Left lung (tissue), 10 donors: ENCODE data around the gene PCSK2. TPM values are rescaled to one million over a fixed set of nuclear protein-coding genes. Genes with fewer than 3 reads are reported as not detected.

Experiments
- ATAC-seq: fragments of 200-7000 bp; cut with Tn5 transposase; one replicate; pipeline ENCODE4 v1.9.1; 2020; ENCODE audit warnings: moderate library complexity
- DNase-seq, 4 donors: peaks; one replicate each; pipeline ENCODE4 v3.0.0-alpha.2; 2013 to 2020
- H3K27ac ChIP-seq, 2 donors: fragments of 200-600 bp; sonication (generic) in 1 of 2; one replicate each; pipeline versions ENCODE4 v1.5.0 to v1.8.0; 2020 to 2021
- H3K27me3 ChIP-seq, 2 donors: fragments of 200-600 bp; sonication (generic) in 1 of 2; one replicate each; pipeline versions ENCODE4 v1.5.0 to v1.8.0; 2020 to 2021
- H3K36me3 ChIP-seq, 2 donors: fragments of 200-600 bp; sonication (generic) in 1 of 2; one replicate each; pipeline versions ENCODE4 v1.5.0 to v1.8.0; 2020 to 2021
- H3K4me1 ChIP-seq, 2 donors: fragments of 200-600 bp; one replicate each; pipeline ENCODE4 v1.8.0; 2021
- H3K4me3 ChIP-seq, 2 donors: fragments of 200-600 bp; sonication (generic) in 1 of 2; one replicate each; pipeline versions ENCODE4 v1.5.0 to v1.8.0; 2020 to 2021; ENCODE audit warnings: mild to moderate bottlenecking in 1 of 2
- H3K9me3 ChIP-seq, 2 donors: fragments of 200-600 bp; sonication (generic) in 1 of 2; one replicate each; pipeline versions ENCODE4 v1.5.0 to v1.8.0; 2020 to 2021
- intact Hi-C, 2 donors: fragments of 100-400 bp; cut with DNase I; formaldehyde crosslinking; loops; one replicate each; pipeline versions ENCODE4 v1.11.2 to v1.14.2; 2022
- polyA plus RNA-seq, 6 donors: library from polyadenylated mRNA; unstranded; fragments of 120-200 nt; gene quantifications; one replicate each; pipeline ENCODE4 v1.2.1, GENCODE V29; 2013; ENCODE audit not compliant: insufficient read length in 6 of 6
- total RNA-seq, 2 donors: library from RNA; stranded (reverse); fragmentation: NEBNext Ultra II Directional; extraction: Animal tissue kit (Norgen Biotek cat#: 25700); gene quantifications; one replicate each; pipeline ENCODE4 v1.2.1, GENCODE V29; 2021
- TF ChIP-seq, protein P1 (sequence below), 2 donors: fragments of 200-600 bp; sonication (generic) in 1 of 2; IDR thresholded peaks; one replicate each; pipeline versions ENCODE4 v1.5.0 to v1.8.0; 2021; ENCODE audit warnings: antibody characterized with exemption in 2 of 2
- donor health status: DM: no; HTN: yes; CAD: no.
- donor health status: DM: no; HTN: no; CAD: no.

PCSK2 gene
- total and polyA plus RNA-seq, 8 donors: 0.32 to 33.4 (median 0.65) TPM

DNA sequence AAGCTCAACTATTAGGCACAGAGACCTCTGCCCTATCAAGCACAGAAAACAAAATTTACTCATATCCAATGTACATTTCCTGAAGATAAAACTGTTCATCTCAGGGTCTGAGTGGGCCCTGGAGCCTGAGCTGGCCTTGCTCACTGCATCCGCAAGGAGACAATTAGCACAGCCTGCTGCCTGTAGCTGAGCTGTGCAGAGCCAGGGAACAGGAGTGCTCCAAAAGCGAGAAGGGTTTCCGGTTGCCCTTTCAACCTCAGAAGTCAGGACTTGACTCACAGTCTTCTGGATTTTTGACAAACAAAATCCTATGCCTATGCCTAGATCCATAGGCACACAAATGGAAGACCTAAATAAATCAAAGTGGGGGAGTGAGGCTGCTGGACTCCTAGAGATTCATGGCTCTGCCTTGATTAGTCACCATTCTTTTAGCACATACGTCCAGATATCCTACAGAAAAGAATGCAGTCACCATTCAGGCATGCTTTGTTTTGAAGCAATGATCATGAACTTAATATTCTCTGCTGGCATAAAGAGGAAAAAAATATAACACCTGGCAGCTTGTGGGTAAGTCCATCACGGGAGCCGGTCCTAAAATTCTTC is 230.8 kb downstream of the PCSK2 start:
- no peak overlapping the region for H3K27ac ChIP-seq
- H3K36me3 ChIP-seq: no peaks in the 10 kb centered on the region
- ATAC-seq (no peak), DNase-seq (no peak)
- TF ChIP-seq, protein P1, sequence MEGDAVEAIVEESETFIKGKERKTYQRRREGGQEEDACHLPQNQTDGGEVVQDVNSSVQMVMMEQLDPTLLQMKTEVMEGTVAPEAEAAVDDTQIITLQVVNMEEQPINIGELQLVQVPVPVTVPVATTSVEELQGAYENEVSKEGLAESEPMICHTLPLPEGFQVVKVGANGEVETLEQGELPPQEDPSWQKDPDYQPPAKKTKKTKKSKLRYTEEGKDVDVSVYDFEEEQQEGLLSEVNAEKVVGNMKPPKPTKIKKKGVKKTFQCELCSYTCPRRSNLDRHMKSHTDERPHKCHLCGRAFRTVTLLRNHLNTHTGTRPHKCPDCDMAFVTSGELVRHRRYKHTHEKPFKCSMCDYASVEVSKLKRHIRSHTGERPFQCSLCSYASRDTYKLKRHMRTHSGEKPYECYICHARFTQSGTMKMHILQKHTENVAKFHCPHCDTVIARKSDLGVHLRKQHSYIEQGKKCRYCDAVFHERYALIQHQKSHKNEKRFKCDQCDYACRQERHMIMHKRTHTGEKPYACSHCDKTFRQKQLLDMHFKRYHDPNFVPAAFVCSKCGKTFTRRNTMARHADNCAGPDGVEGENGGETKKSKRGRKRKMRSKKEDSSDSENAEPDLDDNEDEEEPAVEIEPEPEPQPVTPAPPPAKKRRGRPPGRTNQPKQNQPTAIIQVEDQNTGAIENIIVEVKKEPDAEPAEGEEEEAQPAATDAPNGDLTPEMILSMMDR (IDR thresholded peaks at IDR 0.05): no peak
- H3K27me3 ChIP-seq: peaks cover 0 to 19% of the 10 kb centered on the region in 2 donors
- H3K9me3 ChIP-seq: no peaks in the 10 kb centered on the region
- intact Hi-C loops: no loop called here
- no peaks in the 10 kb centered on the region for H3K4me1 ChIP-seq
- H3K4me3 ChIP-seq: no peak overlapping the region

DNA sequence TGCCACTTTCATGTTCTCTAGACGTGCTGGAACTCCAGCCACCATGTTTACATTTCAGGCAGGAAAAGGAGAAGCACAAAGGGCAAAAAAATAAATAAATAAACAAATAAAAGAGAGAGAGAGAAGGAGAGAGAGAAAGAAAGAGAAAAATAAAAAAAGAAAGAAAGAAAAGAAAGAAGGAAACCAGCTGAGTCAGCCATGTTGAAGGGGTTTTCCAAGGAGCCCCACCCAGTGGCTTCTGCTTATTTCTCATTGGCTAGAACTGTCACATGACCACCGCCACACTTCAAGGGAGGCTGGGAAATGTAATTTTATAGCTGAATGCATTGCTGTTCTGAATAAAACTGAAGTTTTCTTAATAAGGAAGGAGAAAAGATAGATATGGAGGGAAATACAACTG is 233.3 kb downstream of the PCSK2 start:
- TF ChIP-seq, protein P1 (IDR thresholded peaks at IDR 0.05): no peak
- no peak for ATAC-seq
- intact Hi-C loops: no loop called here

DNA sequence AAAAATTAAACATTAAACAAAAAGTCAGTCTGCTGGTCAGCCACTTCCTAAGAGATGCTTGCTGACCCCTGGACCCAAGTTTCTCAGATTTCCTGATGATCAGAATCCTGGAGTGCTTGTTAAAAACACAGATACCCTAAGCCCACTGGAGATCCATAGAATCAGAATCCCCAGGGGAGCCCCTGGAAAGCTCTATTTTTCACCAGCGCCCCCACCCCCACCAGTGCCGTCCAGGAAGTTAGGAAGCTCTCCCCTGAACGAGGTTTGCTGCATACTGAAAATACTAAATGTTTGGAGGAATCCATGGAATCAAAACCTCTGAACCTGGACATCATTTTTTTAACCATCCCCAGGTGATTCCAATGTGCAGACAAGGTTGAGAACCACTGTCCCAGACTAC is 235.1 kb downstream of the PCSK2 start:
- Histone ChIP-seq H3K27ac (no peak overlapping the region), H3K27me3 (no peaks in the 10 kb centered on the region), H3K4me1 (no peaks in the 10 kb centered on the region), H3K4me3 (no peak overlapping the region), H3K9me3 (no peaks in the 10 kb centered on the region), H3K36me3 (no peaks in the 10 kb centered on the region)
- ATAC-seq: no peak
- no peak for DNase-seq
- intact Hi-C loops: no loop called here
- TF ChIP-seq, protein P1 (IDR thresholded peaks at IDR 0.05): no peak

More for the DNA sequence above, 233.3 kb downstream of the PCSK2 start:
- Histone ChIP-seq H3K27me3 (peaks cover 0 to 7% of the 10 kb centered on the region in 2 donors), H3K9me3 (no peaks in the 10 kb centered on the region), H3K27ac (no peak overlapping the region), H3K4me3 (no peak overlapping the region), H3K36me3 (no peaks in the 10 kb centered on the region), H3K4me1 (no peaks in the 10 kb centered on the region)
- DNase-seq: no peak

DNA sequence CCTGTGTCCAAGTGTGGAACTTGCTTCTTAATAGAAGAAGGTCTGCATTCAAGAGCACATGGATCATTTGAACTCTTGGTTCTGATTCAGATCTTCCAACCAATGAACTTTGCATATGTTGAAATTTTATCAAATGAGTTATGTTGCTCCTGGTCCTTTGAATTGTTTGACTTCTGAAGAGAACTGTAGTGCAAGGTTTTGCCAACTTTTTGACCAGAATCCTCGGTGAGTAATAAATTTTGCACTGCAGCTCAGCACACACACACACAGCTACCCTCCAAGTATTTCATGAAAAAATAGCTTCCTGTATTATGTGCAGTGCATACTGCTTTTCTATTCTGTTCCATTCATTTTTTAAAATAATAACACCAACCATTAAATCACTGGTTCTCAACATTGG is 236.9 kb downstream of the PCSK2 start:
- TF ChIP-seq, protein P1 (IDR thresholded peaks at IDR 0.05): no peak
- H3K27ac ChIP-seq: no peak overlapping the region
- no peak overlapping the region for H3K4me3 ChIP-seq
- H3K36me3 ChIP-seq: no peaks in the 10 kb centered on the region
- ATAC-seq (no peak), DNase-seq (no peak)
- H3K27me3 ChIP-seq: no peaks in the 10 kb centered on the region
- no peaks in the 10 kb centered on the region for H3K4me1 ChIP-seq
- intact Hi-C loops: no loop called here
- no peaks in the 10 kb centered on the region for H3K9me3 ChIP-seq

DNA sequence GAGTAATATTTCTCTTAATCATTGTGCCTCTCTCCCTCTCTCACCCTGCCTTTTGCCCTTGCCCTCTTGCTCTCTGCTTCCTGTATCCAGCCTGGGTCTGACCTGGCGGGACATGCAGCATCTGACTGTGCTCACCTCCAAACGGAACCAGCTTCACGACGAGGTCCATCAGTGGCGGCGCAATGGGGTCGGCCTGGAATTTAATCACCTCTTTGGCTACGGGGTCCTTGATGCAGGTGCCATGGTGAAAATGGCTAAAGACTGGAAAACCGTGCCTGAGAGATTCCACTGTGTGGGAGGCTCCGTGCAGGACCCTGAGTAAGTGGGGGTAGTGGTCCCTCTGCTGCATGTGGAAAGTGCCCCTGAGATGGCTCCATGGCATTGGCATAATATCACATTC is 238.4 kb downstream of the PCSK2 start:
- intact Hi-C loops: no loop called here
- TF ChIP-seq, protein P1 (IDR thresholded peaks at IDR 0.05): no peak

More for the DNA sequence above, 238.4 kb downstream of the PCSK2 start:
- H3K36me3 ChIP-seq: no peaks in the 10 kb centered on the region
- H3K4me1 ChIP-seq: no peaks in the 10 kb centered on the region
- H3K9me3 ChIP-seq: no peaks in the 10 kb centered on the region
- DNase-seq (no peak), ATAC-seq (no peak)
- H3K4me3 ChIP-seq: no peak overlapping the region
- H3K27me3 ChIP-seq: no peaks in the 10 kb centered on the region
- H3K27ac ChIP-seq: no peak overlapping the region
